ENCODE results near the gene KIFC1. TPM values are rescaled to one million over a fixed set of nuclear protein-coding genes. Genes with fewer than 3 reads are reported as not detected.

Gene KIFC1
- total and polyA plus RNA-seq, 9 of the 15 experiments (the other 6 are each of a cell fraction or from before 2014, with no cell fraction given): 1.3 to 95.2 (median 76.9) TPM

DNA sequence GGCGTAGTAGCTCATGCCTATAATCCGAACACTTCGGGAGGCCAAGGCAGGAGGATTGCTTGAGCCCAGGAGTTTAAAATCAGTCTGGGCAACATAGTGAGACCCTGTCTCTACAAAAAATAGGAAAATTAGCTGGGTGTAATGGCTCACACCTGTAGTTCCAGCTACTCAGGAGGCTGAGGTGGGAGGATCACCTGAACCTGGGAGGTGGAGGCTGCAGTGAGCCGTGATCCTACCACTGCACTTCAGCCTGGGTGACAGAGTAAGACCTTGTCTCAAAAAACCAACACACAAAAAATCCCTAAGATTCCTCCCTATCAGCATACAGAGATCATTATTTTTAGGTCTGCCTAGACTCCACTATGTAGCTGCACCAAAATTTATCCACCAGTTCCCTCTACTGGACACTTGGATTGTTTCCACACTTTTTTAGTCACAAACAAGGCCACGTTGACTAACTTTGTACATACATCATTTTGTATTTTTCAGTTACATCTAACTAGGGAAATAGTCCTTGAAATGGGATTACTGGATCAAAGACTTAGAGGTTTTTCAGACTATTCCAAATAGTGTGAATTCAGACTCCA, 15.6 kb downstream of the KIFC1 start (continued):
- TF ChIP-seq, protein P1, sequence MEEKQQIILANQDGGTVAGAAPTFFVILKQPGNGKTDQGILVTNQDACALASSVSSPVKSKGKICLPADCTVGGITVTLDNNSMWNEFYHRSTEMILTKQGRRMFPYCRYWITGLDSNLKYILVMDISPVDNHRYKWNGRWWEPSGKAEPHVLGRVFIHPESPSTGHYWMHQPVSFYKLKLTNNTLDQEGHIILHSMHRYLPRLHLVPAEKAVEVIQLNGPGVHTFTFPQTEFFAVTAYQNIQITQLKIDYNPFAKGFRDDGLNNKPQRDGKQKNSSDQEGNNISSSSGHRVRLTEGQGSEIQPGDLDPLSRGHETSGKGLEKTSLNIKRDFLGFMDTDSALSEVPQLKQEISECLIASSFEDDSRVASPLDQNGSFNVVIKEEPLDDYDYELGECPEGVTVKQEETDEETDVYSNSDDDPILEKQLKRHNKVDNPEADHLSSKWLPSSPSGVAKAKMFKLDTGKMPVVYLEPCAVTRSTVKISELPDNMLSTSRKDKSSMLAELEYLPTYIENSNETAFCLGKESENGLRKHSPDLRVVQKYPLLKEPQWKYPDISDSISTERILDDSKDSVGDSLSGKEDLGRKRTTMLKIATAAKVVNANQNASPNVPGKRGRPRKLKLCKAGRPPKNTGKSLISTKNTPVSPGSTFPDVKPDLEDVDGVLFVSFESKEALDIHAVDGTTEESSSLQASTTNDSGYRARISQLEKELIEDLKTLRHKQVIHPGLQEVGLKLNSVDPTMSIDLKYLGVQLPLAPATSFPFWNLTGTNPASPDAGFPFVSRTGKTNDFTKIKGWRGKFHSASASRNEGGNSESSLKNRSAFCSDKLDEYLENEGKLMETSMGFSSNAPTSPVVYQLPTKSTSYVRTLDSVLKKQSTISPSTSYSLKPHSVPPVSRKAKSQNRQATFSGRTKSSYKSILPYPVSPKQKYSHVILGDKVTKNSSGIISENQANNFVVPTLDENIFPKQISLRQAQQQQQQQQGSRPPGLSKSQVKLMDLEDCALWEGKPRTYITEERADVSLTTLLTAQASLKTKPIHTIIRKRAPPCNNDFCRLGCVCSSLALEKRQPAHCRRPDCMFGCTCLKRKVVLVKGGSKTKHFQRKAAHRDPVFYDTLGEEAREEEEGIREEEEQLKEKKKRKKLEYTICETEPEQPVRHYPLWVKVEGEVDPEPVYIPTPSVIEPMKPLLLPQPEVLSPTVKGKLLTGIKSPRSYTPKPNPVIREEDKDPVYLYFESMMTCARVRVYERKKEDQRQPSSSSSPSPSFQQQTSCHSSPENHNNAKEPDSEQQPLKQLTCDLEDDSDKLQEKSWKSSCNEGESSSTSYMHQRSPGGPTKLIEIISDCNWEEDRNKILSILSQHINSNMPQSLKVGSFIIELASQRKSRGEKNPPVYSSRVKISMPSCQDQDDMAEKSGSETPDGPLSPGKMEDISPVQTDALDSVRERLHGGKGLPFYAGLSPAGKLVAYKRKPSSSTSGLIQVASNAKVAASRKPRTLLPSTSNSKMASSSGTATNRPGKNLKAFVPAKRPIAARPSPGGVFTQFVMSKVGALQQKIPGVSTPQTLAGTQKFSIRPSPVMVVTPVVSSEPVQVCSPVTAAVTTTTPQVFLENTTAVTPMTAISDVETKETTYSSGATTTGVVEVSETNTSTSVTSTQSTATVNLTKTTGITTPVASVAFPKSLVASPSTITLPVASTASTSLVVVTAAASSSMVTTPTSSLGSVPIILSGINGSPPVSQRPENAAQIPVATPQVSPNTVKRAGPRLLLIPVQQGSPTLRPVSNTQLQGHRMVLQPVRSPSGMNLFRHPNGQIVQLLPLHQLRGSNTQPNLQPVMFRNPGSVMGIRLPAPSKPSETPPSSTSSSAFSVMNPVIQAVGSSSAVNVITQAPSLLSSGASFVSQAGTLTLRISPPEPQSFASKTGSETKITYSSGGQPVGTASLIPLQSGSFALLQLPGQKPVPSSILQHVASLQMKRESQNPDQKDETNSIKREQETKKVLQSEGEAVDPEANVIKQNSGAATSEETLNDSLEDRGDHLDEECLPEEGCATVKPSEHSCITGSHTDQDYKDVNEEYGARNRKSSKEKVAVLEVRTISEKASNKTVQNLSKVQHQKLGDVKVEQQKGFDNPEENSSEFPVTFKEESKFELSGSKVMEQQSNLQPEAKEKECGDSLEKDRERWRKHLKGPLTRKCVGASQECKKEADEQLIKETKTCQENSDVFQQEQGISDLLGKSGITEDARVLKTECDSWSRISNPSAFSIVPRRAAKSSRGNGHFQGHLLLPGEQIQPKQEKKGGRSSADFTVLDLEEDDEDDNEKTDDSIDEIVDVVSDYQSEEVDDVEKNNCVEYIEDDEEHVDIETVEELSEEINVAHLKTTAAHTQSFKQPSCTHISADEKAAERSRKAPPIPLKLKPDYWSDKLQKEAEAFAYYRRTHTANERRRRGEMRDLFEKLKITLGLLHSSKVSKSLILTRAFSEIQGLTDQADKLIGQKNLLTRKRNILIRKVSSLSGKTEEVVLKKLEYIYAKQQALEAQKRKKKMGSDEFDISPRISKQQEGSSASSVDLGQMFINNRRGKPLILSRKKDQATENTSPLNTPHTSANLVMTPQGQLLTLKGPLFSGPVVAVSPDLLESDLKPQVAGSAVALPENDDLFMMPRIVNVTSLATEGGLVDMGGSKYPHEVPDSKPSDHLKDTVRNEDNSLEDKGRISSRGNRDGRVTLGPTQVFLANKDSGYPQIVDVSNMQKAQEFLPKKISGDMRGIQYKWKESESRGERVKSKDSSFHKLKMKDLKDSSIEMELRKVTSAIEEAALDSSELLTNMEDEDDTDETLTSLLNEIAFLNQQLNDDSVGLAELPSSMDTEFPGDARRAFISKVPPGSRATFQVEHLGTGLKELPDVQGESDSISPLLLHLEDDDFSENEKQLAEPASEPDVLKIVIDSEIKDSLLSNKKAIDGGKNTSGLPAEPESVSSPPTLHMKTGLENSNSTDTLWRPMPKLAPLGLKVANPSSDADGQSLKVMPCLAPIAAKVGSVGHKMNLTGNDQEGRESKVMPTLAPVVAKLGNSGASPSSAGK (IDR thresholded peaks at IDR 0.05): no peak
- no peak for TF ChIP-seq ZBTB8A (IDR thresholded peaks at IDR 0.05; ENCODE audit: partially characterized antibody)
- no peak for TF ChIP-seq ZNF3 (CRISPR knock-in tag; IDR thresholded peaks at IDR 0.05)
- TF ChIP-seq NR4A1 (CRISPR knock-in tag; IDR thresholded peaks at IDR 0.05): no peak
- TF ChIP-seq NR4A1 (tag; IDR thresholded peaks at IDR 0.05): no peak
- no peak for TF ChIP-seq EP400 (IDR thresholded peaks at IDR 0.05)
- TF ChIP-seq, protein P2, sequence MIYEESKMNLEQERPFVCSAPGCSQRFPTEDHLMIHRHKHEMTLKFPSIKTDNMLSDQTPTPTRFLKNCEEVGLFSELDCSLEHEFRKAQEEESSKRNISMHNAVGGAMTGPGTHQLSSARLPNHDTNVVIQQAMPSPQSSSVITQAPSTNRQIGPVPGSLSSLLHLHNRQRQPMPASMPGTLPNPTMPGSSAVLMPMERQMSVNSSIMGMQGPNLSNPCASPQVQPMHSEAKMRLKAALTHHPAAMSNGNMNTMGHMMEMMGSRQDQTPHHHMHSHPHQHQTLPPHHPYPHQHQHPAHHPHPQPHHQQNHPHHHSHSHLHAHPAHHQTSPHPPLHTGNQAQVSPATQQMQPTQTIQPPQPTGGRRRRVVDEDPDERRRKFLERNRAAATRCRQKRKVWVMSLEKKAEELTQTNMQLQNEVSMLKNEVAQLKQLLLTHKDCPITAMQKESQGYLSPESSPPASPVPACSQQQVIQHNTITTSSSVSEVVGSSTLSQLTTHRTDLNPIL (CRISPR knock-in tag; IDR thresholded peaks at IDR 0.05): no peak
- no peak for TF ChIP-seq ZNF699 (CRISPR knock-in tag; IDR thresholded peaks at IDR 0.05; ENCODE audit: insufficient replicate concordance)
- TF ChIP-seq HMGN3 (IDR thresholded peaks at IDR 0.05; ENCODE audit: borderline replicate concordance, extremely low read depth, insufficient read length, low read depth, low read length): no peak
